Measurements from ENCODE around the gene PDE4B.

- TF ChIP-seq CTCF (IDR thresholded peaks at IDR 0.05) (no peak), POLR2A (IDR thresholded peaks at IDR 0.05) (no peak)
Observed at GRCh38 chr1:66265796-66266195, 473.1 kb downstream of the PDE4B start.
